Body of pancreas (tissue), 4 donors: ENCODE results near the gene SMOC2.

Source experiments
- POLR2A ChIP-seq, 3 donors: fragments of 450-650 bp; IDR thresholded peaks; one replicate each; pipeline ENCODE4 v1.6.1; 2016; ENCODE audit warnings: antibody characterized with exemption in 3 of 3, mild to moderate bottlenecking in 2 of 3
- TF ChIP-seq, protein P1 (sequence below), 7 experiments: fragments of 450-650 bp in 4 of 7; fragments of 200-600 bp in 3 of 7; sonication (generic) in 3 of 7; IDR thresholded peaks; one replicate each; pipeline ENCODE4 v1.5.1; 2016 to 2019; ENCODE audit warnings: antibody characterized with exemption in 7 of 7

DNA sequence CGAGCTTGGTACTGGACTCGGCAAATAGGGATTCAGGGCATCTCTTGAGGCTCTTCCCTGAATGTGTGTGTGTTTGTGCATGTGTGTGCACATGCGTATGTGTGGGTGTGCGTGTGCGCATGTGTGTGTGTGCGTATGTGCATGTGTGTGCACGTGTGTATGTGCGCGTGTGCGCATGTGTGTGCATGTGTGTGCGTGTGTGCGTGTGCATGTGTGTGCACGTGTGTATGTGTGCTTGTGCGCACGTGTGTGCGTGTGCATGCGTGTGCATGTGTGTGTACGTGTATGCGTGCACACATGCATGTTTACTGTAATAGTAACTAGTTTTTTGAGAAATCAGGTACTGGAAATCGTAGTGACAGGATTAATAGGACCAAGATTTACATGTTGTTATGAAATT is 117.7 kb downstream of the SMOC2 start:
- TF ChIP-seq, protein P1, sequence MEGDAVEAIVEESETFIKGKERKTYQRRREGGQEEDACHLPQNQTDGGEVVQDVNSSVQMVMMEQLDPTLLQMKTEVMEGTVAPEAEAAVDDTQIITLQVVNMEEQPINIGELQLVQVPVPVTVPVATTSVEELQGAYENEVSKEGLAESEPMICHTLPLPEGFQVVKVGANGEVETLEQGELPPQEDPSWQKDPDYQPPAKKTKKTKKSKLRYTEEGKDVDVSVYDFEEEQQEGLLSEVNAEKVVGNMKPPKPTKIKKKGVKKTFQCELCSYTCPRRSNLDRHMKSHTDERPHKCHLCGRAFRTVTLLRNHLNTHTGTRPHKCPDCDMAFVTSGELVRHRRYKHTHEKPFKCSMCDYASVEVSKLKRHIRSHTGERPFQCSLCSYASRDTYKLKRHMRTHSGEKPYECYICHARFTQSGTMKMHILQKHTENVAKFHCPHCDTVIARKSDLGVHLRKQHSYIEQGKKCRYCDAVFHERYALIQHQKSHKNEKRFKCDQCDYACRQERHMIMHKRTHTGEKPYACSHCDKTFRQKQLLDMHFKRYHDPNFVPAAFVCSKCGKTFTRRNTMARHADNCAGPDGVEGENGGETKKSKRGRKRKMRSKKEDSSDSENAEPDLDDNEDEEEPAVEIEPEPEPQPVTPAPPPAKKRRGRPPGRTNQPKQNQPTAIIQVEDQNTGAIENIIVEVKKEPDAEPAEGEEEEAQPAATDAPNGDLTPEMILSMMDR (IDR thresholded peaks at IDR 0.05): no peak
- no peak for TF ChIP-seq POLR2A (IDR thresholded peaks at IDR 0.05)
